Measurements from ENCODE around the gene MGRN1.
"Not testable (repeated sequence)": the region's sequence is repeated elsewhere in the genome, so short reads cannot be mapped to it uniquely, and the experiment has no call there.

Gene MGRN1

GRCh38 chr16:4625560-4626159 is 1.0 kb downstream of the MGRN1 start:
- DNase-seq, result no peak

GRCh38 chr16:4626396-4626795 is 1.8 kb downstream of the MGRN1 start:
- no peak for DNase-seq

GRCh38 chr16:4628283-4628682 is 3.7 kb downstream of the MGRN1 start:
- DNase-seq, result no peak

GRCh38 chr16:4631444-4631843 is 6.8 kb downstream of the MGRN1 start:
- DNase-seq, result no peak

- DNase-seq, result no peak
Observed at GRCh38 chr16:4633910-4634635, 9.4 kb downstream of the MGRN1 start.

GRCh38 chr16:4634768-4635167 is 10.1 kb downstream of the MGRN1 start:
- DNase-seq, result no peak

GRCh38 chr16:4636196-4636595 is 11.6 kb downstream of the MGRN1 start:
- no peak for DNase-seq

GRCh38 chr16:4637501-4638166 is 13.0 kb downstream of the MGRN1 start:
- no peak for DNase-seq

- no peak for DNase-seq
Observed at GRCh38 chr16:4639899-4640509, 15.4 kb downstream of the MGRN1 start.

GRCh38 chr16:4640572-4641305 is 16.1 kb downstream of the MGRN1 start:
- DNase-seq, result no peak

- no peak for DNase-seq
Observed at GRCh38 chr16:4641306-4641687, 16.7 kb downstream of the MGRN1 start.

GRCh38 chr16:4641895-4642294 is 17.3 kb downstream of the MGRN1 start:
- DNase-seq, result no peak

- no peak for DNase-seq
Observed at GRCh38 chr16:4646773-4647643, 22.4 kb downstream of the MGRN1 start.

- DNase-seq, result no peak
Observed at GRCh38 chr16:4647644-4647980, 23.0 kb downstream of the MGRN1 start.

- no peak for DNase-seq
Observed at GRCh38 chr16:4648917-4649316, 24.3 kb downstream of the MGRN1 start.

- DNase-seq, result no peak
Observed at GRCh38 chr16:4649744-4650442, 25.3 kb downstream of the MGRN1 start.

GRCh38 chr16:4650443-4651074 is 25.9 kb downstream of the MGRN1 start:
- DNase-seq, result not testable (repeated sequence)

- no peak for DNase-seq
Observed at GRCh38 chr16:4651827-4652226, 27.2 kb downstream of the MGRN1 start.

- no peak for DNase-seq
Observed at GRCh38 chr16:4652561-4652960, 27.9 kb downstream of the MGRN1 start.

GRCh38 chr16:4654011-4654963 is 29.7 kb downstream of the MGRN1 start:
- no peak for DNase-seq

All from hippocampal formation (tissue), 2 donors.